Measurements from ENCODE around the gene EFEMP1.

DNA sequence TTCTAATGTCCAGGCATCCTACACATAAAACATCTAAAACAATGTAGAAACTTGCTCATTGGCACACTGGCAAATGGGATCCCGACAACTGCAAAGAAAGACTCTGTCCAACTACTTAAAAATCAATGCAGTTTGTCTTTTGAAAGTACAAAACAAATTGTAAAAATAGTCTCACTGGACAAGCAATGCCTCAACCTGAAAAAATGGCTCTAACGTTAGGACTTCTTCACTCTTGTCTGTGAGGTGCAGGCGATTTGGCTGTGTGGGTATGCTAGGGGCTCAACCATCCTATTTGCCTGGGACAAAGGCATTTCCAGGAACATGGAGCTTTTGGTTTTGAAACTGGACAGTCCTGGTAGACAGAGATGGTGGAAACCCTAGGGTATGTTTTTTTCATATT, 10.7 kb downstream of the EFEMP1 start:
- TF ChIP-seq, protein P1, sequence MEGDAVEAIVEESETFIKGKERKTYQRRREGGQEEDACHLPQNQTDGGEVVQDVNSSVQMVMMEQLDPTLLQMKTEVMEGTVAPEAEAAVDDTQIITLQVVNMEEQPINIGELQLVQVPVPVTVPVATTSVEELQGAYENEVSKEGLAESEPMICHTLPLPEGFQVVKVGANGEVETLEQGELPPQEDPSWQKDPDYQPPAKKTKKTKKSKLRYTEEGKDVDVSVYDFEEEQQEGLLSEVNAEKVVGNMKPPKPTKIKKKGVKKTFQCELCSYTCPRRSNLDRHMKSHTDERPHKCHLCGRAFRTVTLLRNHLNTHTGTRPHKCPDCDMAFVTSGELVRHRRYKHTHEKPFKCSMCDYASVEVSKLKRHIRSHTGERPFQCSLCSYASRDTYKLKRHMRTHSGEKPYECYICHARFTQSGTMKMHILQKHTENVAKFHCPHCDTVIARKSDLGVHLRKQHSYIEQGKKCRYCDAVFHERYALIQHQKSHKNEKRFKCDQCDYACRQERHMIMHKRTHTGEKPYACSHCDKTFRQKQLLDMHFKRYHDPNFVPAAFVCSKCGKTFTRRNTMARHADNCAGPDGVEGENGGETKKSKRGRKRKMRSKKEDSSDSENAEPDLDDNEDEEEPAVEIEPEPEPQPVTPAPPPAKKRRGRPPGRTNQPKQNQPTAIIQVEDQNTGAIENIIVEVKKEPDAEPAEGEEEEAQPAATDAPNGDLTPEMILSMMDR (IDR thresholded peaks at IDR 0.05) = no peak
- TF ChIP-seq POLR2A (IDR thresholded peaks at IDR 0.05) = no peak

All from upper lobe of left lung (tissue), 4 donors.